SK-N-SH (cell line): ENCODE results near the gene HK2. TPM values are rescaled to one million over a fixed set of nuclear protein-coding genes. Genes with fewer than 3 reads are reported as not detected.

ENCODE experiments used
- CTCF ChIA-PET: fragments of 300-600, 350-600 bp; formaldehyde crosslinking; extraction: SDS; loops from one replicate; lab custom pipeline; 2021; lab: Yijun Ruan, JAX
- POLR2A ChIA-PET: fragments of 350-600 bp; sonication (Branson Sonifier 250); formaldehyde crosslinking; extraction: SDS; loops from one replicate; lab custom pipeline; 2020; ENCODE audit warnings: antibody characterized with exemption, inconsistent platforms; lab: Yijun Ruan, JAX
- DNase-seq: peaks from one replicate; pipeline ENCODE4 v3.0.0; 2012
- H2AFZ ChIP-seq: fragments of 200-600 bp; sonication (generic); 2 replicates; pipeline ENCODE4 v1.8.1; 2016; ENCODE audit warnings: antibody characterized with exemption, mild to moderate bottlenecking, low read depth
- H3F3A ChIP-seq: fragments of 200-600 bp; sonication (generic); replicated peaks from 2 replicates; pipeline ENCODE3; 2016; ENCODE audit warnings: antibody characterized with exemption, mild to moderate bottlenecking; ENCODE audit not compliant: insufficient read depth
- H3K27ac ChIP-seq, 2 experiments: fragments of 200-500 bp in 1 of 2; fragments of 200-600 bp in 1 of 2; sonication (Bioruptor generic) in 1 of 2; sonication (generic), shearing (Covaris generic) in 1 of 2; 2 replicates each; pipeline versions ENCODE4 v1.5.1 to v1.6.1; 2014 to 2016; ENCODE audit warnings: low read depth in 2 of 2, inconsistent platforms in 1 of 2, low read length in 1 of 2, mild to moderate bottlenecking in 1 of 2, mixed read lengths in 1 of 2
- H3K27me3 ChIP-seq: fragments of 200-600 bp; sonication (generic), shearing (Covaris generic); 2 replicates; pipeline ENCODE4 v1.6.1; 2016; ENCODE audit warnings: mixed run types; ENCODE audit not compliant: insufficient read depth
- H3K36me3 ChIP-seq, 2 experiments: fragments of 200-500 bp in 1 of 2; fragments of 200-600 bp in 1 of 2; sonication (Bioruptor generic) in 1 of 2; sonication (generic) in 1 of 2; replicated peaks in 1 of 2; 2 replicates each; pipeline versions ENCODE3 to v1.5.1; 2014 to 2016; ENCODE audit warnings: low read length in 1 of 2, mild to moderate bottlenecking in 1 of 2; ENCODE audit not compliant: insufficient read depth in 2 of 2, control insufficient read depth in 1 of 2
- H3K4me1 ChIP-seq, 2 experiments: fragments of 200-500 bp in 1 of 2; fragments of 200-600 bp in 1 of 2; sonication (Bioruptor generic) in 1 of 2; sonication (generic), shearing (Covaris generic) in 1 of 2; 2 replicates each; pipeline versions ENCODE4 v1.5.1 to v1.6.1; 2014 to 2016; ENCODE audit warnings: low read depth in 1 of 2, low read length in 1 of 2, mixed run types in 1 of 2; ENCODE audit not compliant: insufficient read depth in 2 of 2, control insufficient read depth in 1 of 2
- H3K4me2 ChIP-seq: fragments of 200-600 bp; sonication (generic), shearing (Covaris generic); 2 replicates; pipeline ENCODE4 v1.6.1; 2017; ENCODE audit warnings: mixed run types
- H3K4me3 ChIP-seq, 2 experiments: fragments of 200-500 bp in 1 of 2; fragments of 200-600 bp in 1 of 2; sonication (Bioruptor generic) in 1 of 2; sonication (generic), shearing (Covaris generic) in 1 of 2; 2 replicates each; pipeline versions ENCODE4 v1.5.1 to v1.8.1; 2014 to 2016; ENCODE audit warnings: low read depth in 2 of 2, inconsistent platforms in 1 of 2, low read length in 1 of 2, mild to moderate bottlenecking in 1 of 2, mixed read lengths in 1 of 2, moderate library complexity in 1 of 2
- H3K79me2 ChIP-seq: fragments of 200-600 bp; sonication (generic); 2 replicates; pipeline ENCODE4 v1.8.1; 2017; ENCODE audit warnings: mild to moderate bottlenecking; ENCODE audit not compliant: insufficient read depth
- H3K9ac ChIP-seq: fragments of 200-600 bp; sonication (generic); 2 replicates; pipeline ENCODE4 v1.6.1; 2017; ENCODE audit warnings: mixed run types
- H3K9me2 ChIP-seq: fragments of 200-600 bp; sonication (generic); 2 replicates; pipeline ENCODE4 v1.6.1; 2017; ENCODE audit warnings: mixed run types
- H3K9me3 ChIP-seq: fragments of 200-600 bp; sonication (generic); 2 replicates; pipeline ENCODE4 v1.6.1; 2017; ENCODE audit warnings: mixed run types, mild to moderate bottlenecking, moderate library complexity
- H4K20me1 ChIP-seq: fragments of 200-600 bp; sonication (generic); 2 replicates; pipeline ENCODE4 v1.6.1; 2017; ENCODE audit warnings: mild to moderate bottlenecking, mixed run types; ENCODE audit not compliant: insufficient read depth
- ELF1 ChIP-seq: IDR thresholded peaks from 2 replicates; pipeline ENCODE4 v1.4.0; 2012
- EP300 ChIP-seq, 2 experiments: IDR thresholded peaks; 2 replicates each; pipeline versions ENCODE4 v1.4.0 to v1.6.1; 2012; ENCODE audit warnings: borderline replicate concordance in 1 of 2, low read depth in 1 of 2, low read length in 1 of 2
- FOXJ3 ChIP-seq: sonication (generic); formaldehyde crosslinking; IDR thresholded peaks from 2 replicates; pipeline ENCODE4 v1.5.1; 2020; ENCODE audit warnings: mild to moderate bottlenecking, missing genetic modification reagents
- FOXM1 ChIP-seq: IDR thresholded peaks from 2 replicates; pipeline ENCODE4 v1.4.0; 2012; ENCODE audit warnings: low read depth, mild to moderate bottlenecking
- GATA2 ChIP-seq: sonication (generic); formaldehyde crosslinking; IDR thresholded peaks from 2 replicates; pipeline ENCODE4 v1.5.0; 2020; ENCODE audit warnings: mild to moderate bottlenecking, missing genetic modification reagents
- IRF3 ChIP-seq: fragments of 150-350 bp; IDR thresholded peaks from 2 replicates; pipeline ENCODE4 v1.6.1; 2016; ENCODE audit warnings: mild to moderate bottlenecking, low read depth, low read length
- JUND ChIP-seq: IDR thresholded peaks from 2 replicates; pipeline ENCODE4 v1.4.0; 2012
- MAX ChIP-seq: IDR thresholded peaks from 2 replicates; pipeline ENCODE4 v1.4.0; 2012; ENCODE audit warnings: low read depth
- PBX3 ChIP-seq: IDR thresholded peaks from 2 replicates; pipeline ENCODE4; 2012
- RAD21 ChIP-seq: IDR thresholded peaks from 2 replicates; pipeline ENCODE4 v1.6.1; 2012; ENCODE audit warnings: mild to moderate bottlenecking, low read length
- RCOR1 ChIP-seq: fragments of 150-350 bp; IDR thresholded peaks from 2 replicates; pipeline ENCODE4 v1.6.1; 2017; ENCODE audit warnings: antibody characterized with exemption, low read length
- SMC3 ChIP-seq: IDR thresholded peaks from 2 replicates; pipeline ENCODE4 v1.6.1; 2012; ENCODE audit warnings: low read depth, low read length, improper control_type of control experiment
- TEAD4 ChIP-seq: IDR thresholded peaks from 2 replicates; pipeline ENCODE4 v1.4.0; 2012; ENCODE audit warnings: mild to moderate bottlenecking, borderline replicate concordance; ENCODE audit not compliant: insufficient read depth
- WGBS: methylation state at CpG from one replicate; pipeline ENCODE4 v1.1.6; 2017; ENCODE audit warnings: low lambda C conversion rate; 5-methylcytosine and 5-hydroxymethylcytosine counted together
- polyA plus RNA-seq, 3 experiments: library from polyadenylated mRNA; depleted of rRNA; stranded (reverse); fragments of >200 nt; gene quantifications; 2 replicates each; pipeline ENCODE4 v1.2.3, GENCODE V29; 2012
- TF ChIP-seq, protein P1 (sequence below): fragments of 200-600 bp; sonication (generic); IDR thresholded peaks from 2 replicates; pipeline ENCODE4 v1.6.1; 2017; ENCODE audit warnings: antibody characterized with exemption, mild to moderate bottlenecking, moderate library complexity

The HK2 gene
- polyA plus RNA-seq, 1 of the 3 experiments (the other 2 are of a cell fraction): 13.5 TPM

- no peak for DNase-seq
- H3K4me3 ChIP-seq: no peak overlapping the region
- H3K27me3 ChIP-seq: no peaks in the 10 kb centered on the region
- H3K9me2 ChIP-seq: no peaks in the 10 kb centered on the region
- H3K9me3 ChIP-seq: no peaks in the 10 kb centered on the region
- no peaks in the 10 kb centered on the region for H4K20me1 ChIP-seq
- H2AFZ ChIP-seq: no peak overlapping the region
- no peaks in the 10 kb centered on the region; a peak in 1 of 4 replicates for H3K4me1 ChIP-seq
- ChIA-PET POLR2A (no interaction called here), CTCF (no interaction called here)
- H3F3A ChIP-seq: no peaks in the 10 kb centered on the region
- H3K36me3 ChIP-seq: no peaks in the 10 kb centered on the region
- no peak overlapping the region for H3K4me2 ChIP-seq
- H3K27ac ChIP-seq: no peak overlapping the region
- WGBS: 78% methylated on average over 4 of the region's 4 CpGs
- H3K79me2 ChIP-seq: no peaks in the 10 kb centered on the region
- H3K9ac ChIP-seq: no peak overlapping the region
- TF ChIP-seq RCOR1 (no peak), TEAD4 (no peak), GATA2 (CRISPR knock-in tag) (no peak), RAD21 (no peak), FOXJ3 (CRISPR knock-in tag) (no peak), FOXM1 (no peak), PBX3 (no peak), ELF1 (no peak), JUND (no peak), MAX (no peak), EP300 (IDR thresholded peaks at IDR 0.05; ENCODE audit: borderline replicate concordance in 1 of 2, low read depth in 1 of 2, low read length in 1 of 2) (no peak)
- TF ChIP-seq, protein P1, sequence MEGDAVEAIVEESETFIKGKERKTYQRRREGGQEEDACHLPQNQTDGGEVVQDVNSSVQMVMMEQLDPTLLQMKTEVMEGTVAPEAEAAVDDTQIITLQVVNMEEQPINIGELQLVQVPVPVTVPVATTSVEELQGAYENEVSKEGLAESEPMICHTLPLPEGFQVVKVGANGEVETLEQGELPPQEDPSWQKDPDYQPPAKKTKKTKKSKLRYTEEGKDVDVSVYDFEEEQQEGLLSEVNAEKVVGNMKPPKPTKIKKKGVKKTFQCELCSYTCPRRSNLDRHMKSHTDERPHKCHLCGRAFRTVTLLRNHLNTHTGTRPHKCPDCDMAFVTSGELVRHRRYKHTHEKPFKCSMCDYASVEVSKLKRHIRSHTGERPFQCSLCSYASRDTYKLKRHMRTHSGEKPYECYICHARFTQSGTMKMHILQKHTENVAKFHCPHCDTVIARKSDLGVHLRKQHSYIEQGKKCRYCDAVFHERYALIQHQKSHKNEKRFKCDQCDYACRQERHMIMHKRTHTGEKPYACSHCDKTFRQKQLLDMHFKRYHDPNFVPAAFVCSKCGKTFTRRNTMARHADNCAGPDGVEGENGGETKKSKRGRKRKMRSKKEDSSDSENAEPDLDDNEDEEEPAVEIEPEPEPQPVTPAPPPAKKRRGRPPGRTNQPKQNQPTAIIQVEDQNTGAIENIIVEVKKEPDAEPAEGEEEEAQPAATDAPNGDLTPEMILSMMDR: no peak
Observed at GRCh38 chr2:74938264-74938663, 104.3 kb downstream of the HK2 start.

DNA sequence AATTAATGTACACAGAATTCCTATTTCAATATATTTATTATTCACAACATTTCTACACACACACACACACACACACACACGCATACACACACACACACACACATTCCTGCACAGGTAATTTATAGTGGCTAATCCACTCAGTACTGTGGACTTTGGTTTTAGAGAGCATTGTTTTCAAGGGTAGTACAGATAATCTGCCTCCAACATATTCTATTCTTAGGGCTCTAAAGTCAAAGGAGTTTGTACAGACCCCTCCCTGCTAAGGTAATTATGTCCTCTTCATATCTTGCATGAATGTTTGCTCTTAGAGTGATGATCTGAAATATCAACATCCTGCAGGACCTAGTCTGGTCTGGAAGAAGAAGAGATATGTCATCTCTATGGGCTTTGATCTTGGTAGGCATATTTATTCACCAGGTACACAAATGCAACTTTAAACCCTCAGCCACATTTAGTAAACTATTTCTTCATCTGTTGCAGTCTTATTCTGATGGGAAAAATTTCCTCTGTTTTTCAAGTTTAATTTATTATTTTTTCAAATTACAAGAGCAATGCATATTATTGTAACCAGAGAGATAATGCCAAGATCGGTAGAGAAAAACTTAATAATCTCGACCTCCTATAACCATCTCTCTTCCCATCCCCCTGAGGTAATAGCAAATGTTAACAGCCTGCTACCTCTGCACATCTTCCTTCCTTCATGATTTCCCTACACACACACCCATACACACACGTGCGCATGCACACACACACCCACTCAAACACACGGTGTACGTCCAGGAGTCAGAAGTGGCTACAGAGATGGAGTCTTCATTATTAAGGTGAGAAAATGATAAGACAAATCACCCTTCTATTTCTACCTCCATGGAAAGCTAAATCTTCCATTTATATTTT lies 106.2 kb downstream of the HK2 start:
- no peak overlapping the region for H3K4me2 ChIP-seq
- DNase-seq: no peak
- H3K36me3 ChIP-seq: no peaks in the 10 kb centered on the region
- 74% methylated on average over 7 of the region's 7 CpGs for WGBS
- H3F3A ChIP-seq: no peaks in the 10 kb centered on the region
- no peaks in the 10 kb centered on the region for H3K9me3 ChIP-seq
- no peak overlapping the region for H3K27ac ChIP-seq
- no peaks in the 10 kb centered on the region for H4K20me1 ChIP-seq
- no peak overlapping the region for H3K4me3 ChIP-seq
- CTCF ChIA-PET: no interaction called here
- no peaks in the 10 kb centered on the region for H3K27me3 ChIP-seq
- POLR2A ChIA-PET: no interaction called here
- H3K79me2 ChIP-seq: no peaks in the 10 kb centered on the region
- no peak overlapping the region for H2AFZ ChIP-seq
- H3K9me2 ChIP-seq: no peaks in the 10 kb centered on the region
- no peak for TF ChIP-seq SMC3
- no peak for TF ChIP-seq IRF3
- H3K9ac ChIP-seq: no peak overlapping the region
- no peaks in the 10 kb centered on the region; a peak in 1 of 4 replicates for H3K4me1 ChIP-seq
